HepG2 (cell line): ENCODE data around the gene CISD3. TPM values are rescaled to one million over a fixed set of nuclear protein-coding genes. Genes with fewer than 3 reads are reported as not detected.

Experiments
- AHR ChIP-seq: IDR thresholded peaks from 2 replicates; pipeline ENCODE4 v1.6.1; 2018; ENCODE audit warnings: missing genetic modification reagents, missing compliant biosample characterization
- ARNTL ChIP-seq: sonication (generic); formaldehyde crosslinking; IDR thresholded peaks from 2 replicates; pipeline ENCODE4 v1.4.0; 2020; ENCODE audit warnings: mild to moderate bottlenecking, missing genetic modification reagents
- CBX1 ChIP-seq: IDR thresholded peaks from one replicate; pipeline ENCODE4 v1.6.1; 2016; ENCODE audit warnings: antibody characterized with exemption, low read depth
- CEBPG ChIP-seq: IDR thresholded peaks from 2 replicates; pipeline ENCODE4 v1.6.1; 2016
- FOXK1 ChIP-seq: sonication (generic); formaldehyde crosslinking; IDR thresholded peaks from 2 replicates; pipeline ENCODE4 v1.4.0; 2020; ENCODE audit warnings: low read depth, missing genetic modification reagents, borderline replicate concordance
- HOMEZ ChIP-seq: IDR thresholded peaks from 2 replicates; pipeline ENCODE4 v1.6.1; 2016; ENCODE audit warnings: low read depth
- JDP2 ChIP-seq: sonication (generic); formaldehyde crosslinking; IDR thresholded peaks from 2 replicates; pipeline ENCODE4 v1.8.1; 2022; ENCODE audit warnings: missing genetic modification reagents, borderline replicate concordance
- KDM4B ChIP-seq: sonication (generic); formaldehyde crosslinking; IDR thresholded peaks from 2 replicates; pipeline ENCODE4 v1.4.0; 2020; ENCODE audit warnings: missing genetic modification reagents
- MAFK ChIP-seq, 2 experiments: IDR thresholded peaks in 1 of 2; conservative IDR thresholded peaks in 1 of 2; 2 replicates each; pipeline ENCODE4 v1.6.1; 2011; ENCODE audit warnings: improper control_type of control experiment in 2 of 2, low read length in 2 of 2
- MED13 ChIP-seq: sonication (generic); formaldehyde crosslinking; IDR thresholded peaks from 2 replicates; pipeline ENCODE4 v1.5.0; 2020; ENCODE audit warnings: missing genetic modification reagents
- MTA3 ChIP-seq: sonication (generic); formaldehyde crosslinking; IDR thresholded peaks from 2 replicates; pipeline ENCODE4 v1.4.0; 2020; ENCODE audit warnings: missing genetic modification reagents
- NFE2L1 ChIP-seq: sonication (generic); formaldehyde crosslinking; IDR thresholded peaks from 2 replicates; pipeline ENCODE4 v1.4.0; 2020; ENCODE audit warnings: missing genetic modification reagents, mild to moderate bottlenecking, borderline replicate concordance
- NR2F1 ChIP-seq, 2 experiments: fragments of 450-650 bp in 1 of 2; formaldehyde crosslinking in 1 of 2; IDR thresholded peaks; 2 replicates each; pipeline versions ENCODE4 v1.5.0 to v1.6.1; 2016 to 2020; ENCODE audit warnings: mild to moderate bottlenecking in 1 of 2, missing compliant biosample characterization in 1 of 2, missing genetic modification reagents in 1 of 2, moderate library complexity in 1 of 2
- POLR2G ChIP-seq: fragments of 200-400 bp; formaldehyde crosslinking; IDR thresholded peaks from 2 replicates; pipeline ENCODE4 v1.6.1; 2018; ENCODE audit warnings: mild to moderate bottlenecking, low read depth, low read length, moderate library complexity
- SOX5 ChIP-seq: IDR thresholded peaks from 2 replicates; pipeline ENCODE4 v1.6.1; 2016; ENCODE audit warnings: borderline replicate concordance
- TARDBP ChIP-seq: sonication (generic); formaldehyde crosslinking; IDR thresholded peaks from 2 replicates; pipeline ENCODE4 v1.8.0; 2022; ENCODE audit warnings: mild to moderate bottlenecking, missing genetic modification reagents
- TBX2 ChIP-seq: sonication (generic); formaldehyde crosslinking; IDR thresholded peaks from 2 replicates; pipeline ENCODE4 v1.5.0; 2020; ENCODE audit warnings: missing genetic modification reagents, mild to moderate bottlenecking, borderline replicate concordance
- THAP11 ChIP-seq: IDR thresholded peaks from 2 replicates; pipeline ENCODE4 v1.6.1; 2016; ENCODE audit warnings: missing biosample characterization, missing genetic modification reagents
- ZBED4 ChIP-seq: sonication (generic); formaldehyde crosslinking; IDR thresholded peaks from 2 replicates; pipeline ENCODE4 v1.4.0; 2020; ENCODE audit warnings: missing genetic modification reagents, borderline replicate concordance
- ZNF180 ChIP-seq: sonication (generic); formaldehyde crosslinking; IDR thresholded peaks from 2 replicates; pipeline ENCODE4 v1.4.0; 2020; ENCODE audit warnings: low read depth, missing genetic modification reagents, borderline replicate concordance
- ZNF460 ChIP-seq: sonication (generic); formaldehyde crosslinking; IDR thresholded peaks from 2 replicates; pipeline ENCODE4 v1.5.1; 2020; ENCODE audit warnings: missing genetic modification reagents, mild to moderate bottlenecking, borderline replicate concordance
- ZNF589 ChIP-seq: sonication (generic); formaldehyde crosslinking; conservative IDR thresholded peaks from 2 replicates; pipeline ENCODE4 v1.8.0; 2022; ENCODE audit warnings: mild to moderate bottlenecking, moderate library complexity, missing genetic modification reagents
- ZNF713 ChIP-seq: sonication (generic); formaldehyde crosslinking; IDR thresholded peaks from 2 replicates; pipeline ENCODE4 v1.4.0; 2020; ENCODE audit warnings: mild to moderate bottlenecking, missing genetic modification reagents
- ZNF749 ChIP-seq: sonication (generic); formaldehyde crosslinking; IDR thresholded peaks from 2 replicates; pipeline ENCODE4 v1.8.0; 2022; ENCODE audit warnings: mild to moderate bottlenecking, missing genetic modification reagents, moderate library complexity, borderline replicate concordance
- ZNF773 ChIP-seq: sonication (generic); formaldehyde crosslinking; IDR thresholded peaks from 2 replicates; pipeline ENCODE4 v1.4.0; 2020; ENCODE audit warnings: missing genetic modification reagents, borderline replicate concordance
- polyA plus RNA-seq, 8 experiments: library from polyadenylated mRNA; depleted of rRNA in 3 of 8; stranded (reverse) in 7 of 8; unstranded in 1 of 8; fragments of >200 nt; fragmentation: Illumina TruSeq in 4 of 8; extraction: Trizol in 4 of 8; gene quantifications; 2 replicates each; pipeline versions ENCODE4 v1.2.1 to v1.2.3, GENCODE V29; 2011 to 2016; ENCODE audit warnings: low read depth in 4 of 8, missing spikeins in 1 of 8, mixed read lengths in 1 of 8; ENCODE audit not compliant: insufficient read depth in 1 of 8
- total RNA-seq, 5 experiments: library from RNA; depleted of rRNA; stranded (reverse); fragments of >200 nt; fragmentation: Illumina TruSeq; extraction: Trizol; gene quantifications; 2 replicates each; pipeline ENCODE4 v1.2.3, GENCODE V29; 2016; ENCODE audit warnings: low read depth in 1 of 5
- TF ChIP-seq, protein P1 (sequence below): sonication (generic); formaldehyde crosslinking; IDR thresholded peaks from 2 replicates; pipeline ENCODE4 v1.4.0; 2020; ENCODE audit warnings: missing genetic modification reagents, borderline replicate concordance

The CISD3 gene
- total and polyA plus RNA-seq, 2 of the 13 experiments (the other 11 are each of a cell fraction or from before 2014, with no cell fraction given) = 30.0 to 34.1 TPM

DNA sequence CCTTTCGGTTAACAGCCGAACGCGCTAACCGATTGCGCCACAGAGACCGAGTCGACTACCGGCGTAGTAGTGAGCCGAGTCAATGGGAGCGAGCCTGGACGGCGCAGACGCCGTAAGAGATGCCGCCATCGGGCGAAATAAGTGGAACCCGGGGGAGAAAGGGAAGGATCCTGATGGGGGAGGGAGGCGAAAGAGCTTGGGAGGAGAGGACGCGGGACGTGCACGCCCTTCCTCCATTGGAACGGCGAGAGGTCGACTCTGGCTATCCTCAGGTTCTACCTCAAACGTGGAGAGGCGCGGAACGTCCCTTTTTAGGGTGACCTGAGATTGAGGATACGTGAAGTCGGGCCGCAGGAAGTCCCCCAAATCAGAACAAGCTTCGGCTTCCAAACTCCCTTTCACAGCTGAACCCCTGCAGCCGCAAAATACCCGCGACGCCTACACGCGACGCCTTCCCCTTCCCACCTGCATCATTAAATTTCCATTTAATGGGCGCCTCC is 21.7 kb downstream of the CISD3 start (continued):
- 0 out of 2 replicates have a peak, but pooled peaks have one; percentile 66 for TF ChIP-seq ZNF749 (CRISPR knock-in tag)
- TF ChIP-seq MED13 (CRISPR knock-in tag) = peak; percentile 3; the same call in 1 of the 2 replicates
- TF ChIP-seq MTA3 (CRISPR knock-in tag) = no peak
- peak; percentile 87; the same call in 1 of the 2 replicates for TF ChIP-seq TARDBP (CRISPR knock-in tag)
- peak; percentile 61; the same call in 1 of the 2 replicates for TF ChIP-seq POLR2G
- no peak for TF ChIP-seq ZNF460
- TF ChIP-seq ZNF713 (CRISPR knock-in tag) = no peak
- no peak for TF ChIP-seq ZNF773 (CRISPR knock-in tag)
- no peak for TF ChIP-seq ZNF180
- TF ChIP-seq THAP11 (CRISPR knock-in tag) = peak; percentile 77
- no peak for TF ChIP-seq MAFK (conservative IDR thresholded peaks at IDR 0.05 in 1 of 2, IDR thresholded peaks at IDR 0.05 in 1 of 2; ENCODE audit: low read length in 2 of 2)
- peak; percentile 74; the same call in 1 of the 2 replicates for TF ChIP-seq FOXK1 (CRISPR knock-in tag)
- TF ChIP-seq AHR (CRISPR knock-in tag) = peak; percentile 58; the same call in 1 of the 2 replicates
- TF ChIP-seq NR2F1 (CRISPR knock-in tag; IDR thresholded peaks at IDR 0.05) = no peak
- peak; percentile 66; the same call in 1 of the 2 replicates for TF ChIP-seq SOX5 (CRISPR knock-in tag)
- 0 out of 2 replicates have a peak, but pooled peaks have one; percentile 5 for TF ChIP-seq NFE2L1 (CRISPR knock-in tag)
- no peak; the same call in 1 of the 2 replicates for TF ChIP-seq JDP2
- TF ChIP-seq CEBPG (CRISPR knock-in tag) = peak; percentile 95
- TF ChIP-seq CBX1 = peak; percentile 69
- TF ChIP-seq KDM4B (CRISPR knock-in tag) = no peak
- TF ChIP-seq ARNTL = no peak
- TF ChIP-seq ZNF589 (CRISPR knock-in tag) = no peak
- no peak for TF ChIP-seq TBX2 (CRISPR knock-in tag)
- 0 out of 2 replicates have a peak, but pooled peaks have one; percentile 23 for TF ChIP-seq HOMEZ
- TF ChIP-seq ZBED4 (CRISPR knock-in tag) = no peak
- TF ChIP-seq, protein P1, sequence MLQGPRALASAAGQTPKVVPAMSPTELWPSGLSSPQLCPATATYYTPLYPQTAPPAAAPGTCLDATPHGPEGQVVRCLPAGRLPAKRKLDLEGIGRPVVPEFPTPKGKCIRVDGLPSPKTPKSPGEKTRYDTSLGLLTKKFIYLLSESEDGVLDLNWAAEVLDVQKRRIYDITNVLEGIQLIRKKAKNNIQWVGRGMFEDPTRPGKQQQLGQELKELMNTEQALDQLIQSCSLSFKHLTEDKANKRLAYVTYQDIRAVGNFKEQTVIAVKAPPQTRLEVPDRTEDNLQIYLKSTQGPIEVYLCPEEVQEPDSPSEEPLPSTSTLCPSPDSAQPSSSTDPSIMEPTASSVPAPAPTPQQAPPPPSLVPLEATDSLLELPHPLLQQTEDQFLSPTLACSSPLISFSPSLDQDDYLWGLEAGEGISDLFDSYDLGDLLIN = 0 out of 2 replicates have a peak, but pooled peaks have one; percentile 72
